Measurements from ENCODE around the gene RALGAPA2. TPM values are rescaled to one million over a fixed set of nuclear protein-coding genes. Genes with fewer than 3 reads are reported as not detected.

RALGAPA2 gene
- total RNA-seq, 1 experiment from 2014 or later: 9.8 TPM

- Mint-ChIP-seq H3K4me3 (ENCODE audit: unreplicated experiment) (no peak overlapping the region), H3K36me3 (ENCODE audit: insufficient read depth, unreplicated experiment) (peaks cover 11% of the 10 kb centered on the region), H3K9me3 (ENCODE audit: unreplicated experiment) (no peaks in the 10 kb centered on the region), H3K27ac (ENCODE audit: low read depth, unreplicated experiment) (no peak overlapping the region), H3K27me3 (ENCODE audit: insufficient read depth, unreplicated experiment) (no peaks in the 10 kb centered on the region), H3K4me1 (ENCODE audit: insufficient read depth, unreplicated experiment) (no peaks in the 10 kb centered on the region)
- no TSS peak for BruUV-seq (replicated peaks)
- no peak for DNase-seq (ENCODE audit: unreplicated experiment)
- TF ChIP-seq, protein P1, sequence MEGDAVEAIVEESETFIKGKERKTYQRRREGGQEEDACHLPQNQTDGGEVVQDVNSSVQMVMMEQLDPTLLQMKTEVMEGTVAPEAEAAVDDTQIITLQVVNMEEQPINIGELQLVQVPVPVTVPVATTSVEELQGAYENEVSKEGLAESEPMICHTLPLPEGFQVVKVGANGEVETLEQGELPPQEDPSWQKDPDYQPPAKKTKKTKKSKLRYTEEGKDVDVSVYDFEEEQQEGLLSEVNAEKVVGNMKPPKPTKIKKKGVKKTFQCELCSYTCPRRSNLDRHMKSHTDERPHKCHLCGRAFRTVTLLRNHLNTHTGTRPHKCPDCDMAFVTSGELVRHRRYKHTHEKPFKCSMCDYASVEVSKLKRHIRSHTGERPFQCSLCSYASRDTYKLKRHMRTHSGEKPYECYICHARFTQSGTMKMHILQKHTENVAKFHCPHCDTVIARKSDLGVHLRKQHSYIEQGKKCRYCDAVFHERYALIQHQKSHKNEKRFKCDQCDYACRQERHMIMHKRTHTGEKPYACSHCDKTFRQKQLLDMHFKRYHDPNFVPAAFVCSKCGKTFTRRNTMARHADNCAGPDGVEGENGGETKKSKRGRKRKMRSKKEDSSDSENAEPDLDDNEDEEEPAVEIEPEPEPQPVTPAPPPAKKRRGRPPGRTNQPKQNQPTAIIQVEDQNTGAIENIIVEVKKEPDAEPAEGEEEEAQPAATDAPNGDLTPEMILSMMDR (IDR thresholded peaks at IDR 0.05; ENCODE audit: unreplicated experiment): no peak
- ChIA-PET POLR2A (interaction anchor here (0.7 to 2.9 kb wide), 5 partner anchors 10 to 42 kb away, joined by 3 to 21 read pairs (median 3); no protein-coding TSS in a partner anchor), CTCF (interaction anchor here (0.6 to 3.0 kb wide), 8 partner anchors 7 to 477 kb away, joined by 3 to 22 read pairs (median 4); no protein-coding TSS in a partner anchor)
- intact Hi-C loops (cut with micrococcal nuclease): no loop called here
These were observed 151.3 kb downstream of the RALGAPA2 start for GRCh38 chr20:20561172-20561571.

GRCh38 chr20:20557406-20557805, 155.0 kb downstream of the RALGAPA2 start:
- Mint-ChIP-seq H3K27me3 (ENCODE audit: insufficient read depth, unreplicated experiment) (no peaks in the 10 kb centered on the region), H3K9me3 (ENCODE audit: unreplicated experiment) (no peaks in the 10 kb centered on the region), H3K4me3 (ENCODE audit: unreplicated experiment) (no peak overlapping the region), H3K36me3 (ENCODE audit: insufficient read depth, unreplicated experiment) (peaks cover 18% of the 10 kb centered on the region), H3K27ac (ENCODE audit: low read depth, unreplicated experiment) (no peak overlapping the region), H3K4me1 (ENCODE audit: insufficient read depth, unreplicated experiment) (no peaks in the 10 kb centered on the region)
- ChIA-PET CTCF (no interaction called here), POLR2A (no interaction called here)
- intact Hi-C loops (cut with micrococcal nuclease): no loop called here
- BruUV-seq (replicated peaks): no TSS peak
- TF ChIP-seq, protein P1 (IDR thresholded peaks at IDR 0.05; ENCODE audit: unreplicated experiment): no peak
- DNase-seq (ENCODE audit: unreplicated experiment): no peak

GRCh38 chr20:20555838-20556237, 156.6 kb downstream of the RALGAPA2 start:
- BruUV-seq (replicated peaks): no TSS peak
- intact Hi-C loops (cut with micrococcal nuclease): no loop called here
- H3K4me1 Mint-ChIP-seq (ENCODE audit: insufficient read depth, unreplicated experiment): no peaks in the 10 kb centered on the region
- H3K4me3 Mint-ChIP-seq (ENCODE audit: unreplicated experiment): no peak overlapping the region
- CTCF ChIA-PET: interaction anchor here (1.6 kb wide), 1 partner anchor 472 kb away, joined by 3 read pairs; no protein-coding TSS in a partner anchor
- POLR2A ChIA-PET: no interaction called here
- H3K9me3 Mint-ChIP-seq (ENCODE audit: unreplicated experiment): no peaks in the 10 kb centered on the region
- no peak for DNase-seq (ENCODE audit: unreplicated experiment)
- TF ChIP-seq, protein P1 (IDR thresholded peaks at IDR 0.05; ENCODE audit: unreplicated experiment): no peak
- H3K27me3 Mint-ChIP-seq (ENCODE audit: insufficient read depth, unreplicated experiment): no peaks in the 10 kb centered on the region
- no peak overlapping the region for H3K27ac Mint-ChIP-seq (ENCODE audit: low read depth, unreplicated experiment)
- H3K36me3 Mint-ChIP-seq (ENCODE audit: insufficient read depth, unreplicated experiment): peaks cover 18% of the 10 kb centered on the region

DNA sequence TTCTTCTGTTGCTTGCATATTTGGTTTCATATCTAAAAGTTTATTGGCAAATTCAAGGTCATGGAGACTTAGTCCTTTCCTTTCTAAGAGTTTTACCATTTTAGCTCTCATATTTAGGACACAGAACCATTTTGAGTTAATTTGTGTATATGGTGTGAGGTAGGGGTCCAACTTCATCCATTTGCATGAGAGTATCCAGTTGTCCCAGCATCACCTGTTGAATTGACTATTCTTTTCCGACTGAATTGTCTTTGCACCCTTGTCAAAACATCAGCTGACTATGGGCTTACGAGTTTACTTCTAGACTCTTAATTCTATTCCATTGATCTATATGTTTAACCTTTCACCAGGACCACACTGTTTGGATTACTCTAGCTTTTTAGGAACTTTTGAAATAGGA, 157.5 kb downstream of the RALGAPA2 start:
- Mint-ChIP-seq H3K36me3 (ENCODE audit: insufficient read depth, unreplicated experiment) (peaks cover 16% of the 10 kb centered on the region), H3K4me1 (ENCODE audit: insufficient read depth, unreplicated experiment) (peaks cover 8% of the 10 kb centered on the region), H3K27me3 (ENCODE audit: insufficient read depth, unreplicated experiment) (no peaks in the 10 kb centered on the region), H3K9me3 (ENCODE audit: unreplicated experiment) (no peaks in the 10 kb centered on the region), H3K4me3 (ENCODE audit: unreplicated experiment) (no peak overlapping the region), H3K27ac (ENCODE audit: low read depth, unreplicated experiment) (no peak overlapping the region)
- ChIA-PET POLR2A (no interaction called here), CTCF (interaction anchor here (1.6 kb wide), 1 partner anchor 471 kb away, joined by 3 read pairs; no protein-coding TSS in a partner anchor)
- no peak for DNase-seq (ENCODE audit: unreplicated experiment)
- TF ChIP-seq, protein P1 (IDR thresholded peaks at IDR 0.05; ENCODE audit: unreplicated experiment): no peak
- intact Hi-C loops (cut with micrococcal nuclease): no loop called here
- no TSS peak for BruUV-seq (replicated peaks)

Data from MCF 10A (cell line).